NCI-H1092 treated with DMSO at 0.1 percent for 48 hours (cell line): ENCODE measurements around the gene CHST13.

Experiments used
- DNase-seq: peaks from one replicate; lab custom pipeline; 2025; lab: John Stamatoyannopoulos, UW

CHST13 gene, protein sequence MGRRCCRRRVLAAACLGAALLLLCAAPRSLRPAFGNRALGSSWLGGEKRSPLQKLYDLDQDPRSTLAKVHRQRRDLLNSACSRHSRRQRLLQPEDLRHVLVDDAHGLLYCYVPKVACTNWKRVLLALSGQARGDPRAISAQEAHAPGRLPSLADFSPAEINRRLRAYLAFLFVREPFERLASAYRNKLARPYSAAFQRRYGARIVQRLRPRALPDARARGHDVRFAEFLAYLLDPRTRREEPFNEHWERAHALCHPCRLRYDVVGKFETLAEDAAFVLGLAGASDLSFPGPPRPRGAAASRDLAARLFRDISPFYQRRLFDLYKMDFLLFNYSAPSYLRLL

DNA sequence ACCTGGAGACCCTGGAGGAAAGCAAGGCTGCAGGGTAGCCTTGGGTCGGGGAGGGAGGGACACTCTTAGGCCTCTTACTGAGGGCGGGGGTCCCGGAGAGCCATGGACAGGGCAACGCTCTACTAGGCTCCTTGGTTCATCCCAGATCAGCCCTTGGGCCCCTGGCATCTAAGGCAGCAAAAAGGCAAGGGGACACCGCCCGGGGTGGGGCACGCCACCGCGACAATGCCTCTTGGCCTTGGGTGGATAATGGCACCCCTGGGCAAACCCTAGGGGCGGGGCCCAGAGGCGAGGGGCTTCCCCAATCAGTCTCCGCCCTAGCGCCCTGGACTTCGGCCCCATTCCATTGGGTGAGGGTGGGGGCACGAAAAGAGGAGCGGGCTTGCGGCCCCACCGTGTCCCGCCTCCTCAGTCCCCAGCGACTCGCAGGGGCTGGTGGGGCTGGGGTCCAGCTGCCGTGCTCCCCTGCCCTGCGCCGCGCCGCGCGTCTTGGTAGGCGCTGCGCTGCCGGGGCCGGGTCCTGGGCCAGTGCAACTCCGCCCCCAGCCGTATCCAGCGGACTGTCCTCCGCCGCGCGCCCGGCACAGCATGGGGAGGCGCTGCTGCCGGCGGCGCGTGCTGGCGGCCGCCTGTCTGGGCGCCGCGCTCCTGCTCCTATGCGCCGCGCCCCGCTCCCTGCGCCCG, at the start of gene CHST13:
Gene CHST13 (plus strand): TSS at position 411 of the 684 bp plus-strand sequence. CDS start 178 bp downstream, at position 589.
- peak; percentile 24 for DNase-seq

DNA sequence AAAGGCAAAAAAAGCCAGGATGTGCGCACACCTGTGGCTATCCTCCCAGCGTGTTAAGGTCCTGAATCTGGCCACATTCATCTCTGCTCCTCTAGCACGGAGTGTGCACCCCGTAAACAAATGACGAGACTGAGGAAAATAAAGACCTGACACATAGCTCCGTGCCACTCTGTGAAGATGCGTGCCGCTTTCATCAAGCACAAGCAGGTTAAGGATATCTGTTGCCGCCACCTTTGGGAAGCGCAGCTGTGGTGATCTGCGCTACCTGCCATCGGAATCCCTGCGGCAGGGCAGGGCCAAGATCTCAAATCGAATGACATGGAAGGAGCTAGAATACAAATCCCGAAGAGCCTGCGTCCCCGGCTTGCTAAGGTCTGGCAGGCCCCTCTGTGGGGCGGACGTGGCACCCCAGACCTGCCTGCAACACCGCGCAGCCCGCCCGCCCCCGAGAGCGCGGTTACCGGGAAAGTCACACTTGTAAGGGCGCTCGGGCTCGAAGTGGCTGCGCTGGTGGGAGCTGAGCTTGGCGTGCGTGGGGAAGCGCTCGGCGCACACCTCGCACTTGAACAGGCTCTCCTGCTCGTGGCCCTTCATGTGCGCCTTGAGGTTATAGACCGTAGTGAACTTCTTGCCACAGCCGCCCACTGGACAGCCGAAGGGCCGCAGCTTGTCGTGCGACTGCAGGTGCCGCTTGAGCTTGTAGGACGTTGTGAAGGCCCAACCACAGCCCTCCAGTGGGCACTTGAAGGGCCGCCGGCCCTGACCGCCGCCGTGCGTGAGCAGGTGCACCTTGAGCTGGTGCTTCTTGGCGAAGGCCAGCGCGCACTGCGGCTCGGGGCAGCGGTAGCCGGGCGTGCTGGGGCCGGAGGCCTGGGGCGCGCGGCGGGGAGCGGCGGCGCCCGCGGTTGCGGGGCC, 49.2 kb upstream of the CHST13 start:
- peak; percentile 23 for DNase-seq

DNA sequence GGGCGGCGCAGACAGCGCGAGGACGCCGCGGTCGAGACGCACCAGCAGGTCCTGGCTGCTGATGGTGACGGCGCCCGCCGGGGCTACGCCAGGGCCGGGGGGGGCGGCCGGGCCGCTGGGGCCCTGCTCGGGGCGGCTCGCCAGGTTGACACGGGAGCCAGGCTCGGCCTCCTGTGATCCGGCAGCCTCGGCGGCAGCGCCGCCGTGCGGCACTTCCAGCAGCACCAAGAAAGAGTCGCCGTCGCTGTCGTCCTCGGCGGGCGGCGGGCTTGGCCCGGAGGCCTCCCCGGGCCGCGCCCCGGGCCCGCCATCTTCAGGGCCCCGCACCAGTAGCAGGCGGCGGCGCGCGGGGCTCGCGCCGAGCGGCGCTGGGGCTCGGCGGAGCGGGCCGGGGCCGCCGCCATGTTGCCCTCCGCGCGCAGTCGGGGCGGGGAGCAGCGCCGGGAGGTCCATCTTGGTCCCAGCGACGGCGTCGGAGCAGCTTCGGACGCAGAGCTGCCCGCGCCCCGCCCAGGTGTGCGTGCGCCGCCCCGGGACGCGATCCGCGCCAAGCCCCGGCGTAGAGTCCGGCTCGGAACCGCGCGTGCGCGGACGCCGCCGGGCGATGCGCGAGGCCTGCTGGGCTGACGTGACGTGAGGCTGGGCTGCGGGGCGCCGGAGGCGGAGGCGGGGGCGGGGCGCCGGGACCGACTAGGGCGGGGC, 48.4 kb upstream of the CHST13 start, which contains the start of gene ZXDC:
Gene ZXDC (minus strand): TSS at position 479 of the 702 bp plus-strand sequence. CDS start 26 bp downstream, at position 453.
- DNase-seq, result peak; percentile 85

- DNase-seq, result peak; percentile 71
These were observed 47.5 kb upstream of the CHST13 start for GRCh38 chr3:126476166-126477060.

GRCh38 chr3:126477061-126477380, 46.9 kb upstream of the CHST13 start:
- no peak for DNase-seq

- no peak for DNase-seq
These were observed 45.2 kb upstream of the CHST13 start for GRCh38 chr3:126478581-126479310.

DNA sequence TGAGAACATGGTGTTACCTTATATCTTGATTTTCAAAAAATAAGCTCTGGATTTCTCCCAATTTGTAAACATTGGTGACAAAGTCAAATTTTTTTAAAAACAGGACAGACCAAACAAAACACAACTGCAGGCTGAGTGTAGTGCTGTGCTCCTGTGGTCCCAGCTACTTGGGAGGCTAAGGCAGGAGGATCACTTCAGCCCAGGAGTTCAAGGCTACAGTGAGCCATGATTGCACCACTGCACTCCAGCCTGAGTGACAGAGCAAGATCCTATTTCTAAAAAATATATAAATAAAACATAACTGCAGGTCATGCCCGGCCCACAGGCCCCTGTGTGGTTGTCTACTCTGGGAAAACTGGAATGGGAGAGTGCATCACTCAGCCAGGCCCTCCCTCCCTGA, 44.3 kb upstream of the CHST13 start:
- DNase-seq, result no peak

DNA sequence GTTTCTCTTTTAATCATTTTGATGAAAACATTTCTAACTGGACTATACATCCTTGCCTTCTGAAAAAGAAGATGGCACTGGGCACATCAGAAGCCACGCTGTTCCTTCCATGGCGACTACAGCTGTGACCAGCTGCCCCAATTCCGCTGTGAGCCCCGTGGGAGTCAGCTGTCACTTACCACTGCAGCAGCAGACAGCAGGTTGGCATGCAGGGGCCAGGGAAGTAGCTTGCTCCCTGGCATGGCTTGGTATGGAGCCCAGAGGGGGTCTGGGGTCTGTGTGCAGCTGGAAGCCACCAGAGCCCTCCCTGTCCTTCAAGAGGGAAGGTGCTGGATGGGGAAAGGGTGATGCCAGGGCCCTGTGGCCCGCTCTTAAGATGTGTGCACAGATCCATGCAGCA, 43.7 kb upstream of the CHST13 start:
- DNase-seq, result no peak

DNA sequence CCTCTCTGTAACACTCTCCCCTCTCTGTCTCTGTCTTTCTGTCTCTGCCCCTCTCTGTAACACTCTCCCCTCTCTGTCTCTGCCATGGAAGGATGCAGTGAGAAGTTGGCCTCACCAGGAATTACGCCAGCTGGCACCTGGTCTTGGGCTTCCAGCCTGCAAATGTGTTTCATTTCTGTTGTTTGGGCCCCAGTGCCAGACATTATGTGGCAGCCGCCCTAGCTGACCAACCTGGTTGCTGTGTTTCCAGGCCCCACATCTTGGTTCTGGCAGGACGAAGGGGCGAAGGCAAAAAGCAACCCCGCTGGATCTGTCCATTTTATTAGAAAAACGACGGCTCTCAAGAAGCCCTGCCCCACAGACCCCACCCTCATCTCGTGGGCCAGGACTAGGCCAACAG, 43.1 kb upstream of the CHST13 start:
- no peak for DNase-seq

DNA sequence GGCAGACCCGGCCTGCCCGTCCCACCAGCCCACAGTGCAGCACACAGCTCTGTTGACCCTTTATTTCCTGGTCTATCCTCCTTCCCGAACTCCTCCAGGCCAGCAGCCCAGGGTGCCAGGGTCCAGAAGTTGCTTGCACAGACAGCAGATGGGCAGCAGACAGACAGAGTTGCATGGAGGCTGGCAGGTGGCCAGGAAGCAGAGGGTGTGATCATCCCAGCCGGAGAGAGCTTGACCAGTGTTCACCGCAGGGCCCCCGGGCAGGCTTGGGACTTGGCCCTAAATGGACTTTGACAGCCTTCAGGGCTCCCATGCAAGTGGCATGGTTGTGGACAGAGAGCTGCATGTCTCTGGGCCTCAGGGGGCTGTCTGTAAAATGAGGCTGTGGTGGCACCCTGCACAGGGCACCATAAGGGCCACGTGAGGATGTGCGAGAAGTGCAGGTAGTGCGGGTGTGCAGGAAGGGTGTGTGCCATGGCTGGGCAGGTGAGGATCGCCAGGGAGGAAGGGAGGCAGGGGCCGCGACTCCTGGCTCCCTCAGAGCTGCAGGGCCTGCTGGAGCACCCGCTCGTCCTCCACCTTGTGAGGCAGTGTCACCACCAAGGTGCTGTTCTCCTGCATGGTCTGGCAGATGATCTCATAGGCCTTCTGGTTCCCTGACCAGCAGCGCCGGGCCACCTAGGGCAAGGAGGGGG, 42.0 kb upstream of the CHST13 start:
- DNase-seq, result no peak

DNA sequence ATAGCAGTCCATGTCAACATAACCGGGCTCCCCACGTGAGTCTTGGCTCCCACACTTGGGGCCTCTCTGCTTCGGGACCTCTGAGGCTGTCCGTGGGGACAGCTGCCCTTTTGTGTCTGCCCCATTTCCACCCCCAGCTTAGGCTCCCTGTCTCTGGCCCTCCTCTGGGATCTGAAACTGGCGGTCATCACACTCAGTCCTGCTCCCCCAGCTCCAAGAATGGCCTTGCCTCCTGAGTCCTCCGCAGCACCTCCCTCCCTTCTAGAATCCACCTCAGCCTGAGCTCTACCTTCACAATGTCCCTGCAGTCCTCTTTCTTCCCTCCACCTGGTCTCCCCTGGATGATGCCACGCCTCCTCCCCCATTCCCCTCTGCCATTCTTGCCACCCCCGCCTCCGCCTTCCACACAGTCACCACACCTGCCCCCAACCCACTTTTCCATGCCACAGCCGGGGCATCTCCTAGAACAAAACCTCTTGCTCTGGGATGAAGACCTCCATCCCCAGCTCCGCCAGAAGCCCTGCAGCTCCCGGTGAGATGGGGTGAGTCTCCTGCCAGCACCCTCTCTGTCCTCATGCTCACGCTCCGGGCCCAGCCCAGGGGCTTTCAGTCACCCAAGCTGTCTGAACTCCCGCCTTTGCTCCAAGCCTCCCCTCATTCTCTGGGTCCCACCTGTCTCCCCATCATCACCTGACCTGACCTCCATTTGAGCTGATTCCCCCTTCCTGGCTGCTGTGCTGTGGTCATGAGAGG, 41.3 kb upstream of the CHST13 start:
- no peak for DNase-seq

DNA sequence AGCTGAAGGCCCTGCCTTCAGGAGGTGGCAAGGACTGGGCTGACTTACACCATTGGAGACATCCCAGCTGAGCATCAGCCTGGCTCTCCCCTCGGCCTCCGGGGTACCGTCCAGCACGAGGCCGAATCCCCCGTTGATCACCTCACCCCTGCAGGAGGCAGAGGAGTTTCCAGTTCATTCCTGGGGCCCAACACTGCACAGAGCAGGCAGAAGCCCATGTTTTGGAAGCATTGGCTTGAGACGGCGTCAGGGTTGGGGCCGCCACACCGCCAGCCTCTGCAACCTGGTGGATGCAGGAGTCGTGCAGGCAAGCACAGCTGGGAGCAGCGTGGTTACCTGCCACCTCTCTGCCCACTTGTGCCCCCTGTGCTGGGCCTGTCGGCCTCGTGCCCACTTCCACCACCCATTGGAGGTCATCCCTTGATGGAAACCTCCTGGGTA, 40.6 kb upstream of the CHST13 start:
- no peak for DNase-seq

- DNase-seq, result no peak
These were observed 39.8 kb upstream of the CHST13 start for GRCh38 chr3:126484148-126484547.

- no peak for DNase-seq
These were observed 39.3 kb upstream of the CHST13 start for GRCh38 chr3:126484662-126485061.

DNA sequence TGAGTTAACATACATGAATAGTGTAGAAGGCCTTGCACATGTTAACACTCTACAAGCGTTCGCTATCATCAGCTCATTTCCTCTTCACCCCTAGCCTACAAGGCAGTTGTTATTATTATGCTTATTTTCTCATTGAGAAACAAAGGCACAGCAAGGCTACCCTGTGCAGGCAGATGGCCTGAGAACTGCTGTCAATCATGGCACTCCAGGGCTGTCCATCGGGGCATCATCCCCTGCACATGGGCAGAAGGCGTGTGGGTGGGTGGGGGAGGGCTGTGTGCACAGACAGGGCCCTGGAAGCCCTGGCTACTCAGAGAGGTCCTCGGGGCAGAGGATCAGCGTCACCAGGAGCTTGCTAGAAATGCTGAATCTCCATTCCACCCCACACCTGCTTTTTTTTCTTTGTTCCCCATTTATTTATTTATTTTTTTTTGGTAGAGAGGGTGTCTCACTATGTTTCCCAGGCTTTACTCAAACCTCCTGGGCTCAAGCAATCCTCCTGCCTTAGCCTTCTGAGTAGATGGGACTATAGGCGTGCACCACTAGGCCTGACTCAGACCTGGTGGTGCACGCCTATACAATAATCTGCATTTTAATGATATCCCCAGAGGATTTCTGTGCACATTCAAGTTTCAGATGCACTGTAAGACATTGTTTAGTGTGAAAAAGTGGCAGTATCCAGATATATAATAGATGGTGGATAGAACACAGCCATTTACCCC, 38.6 kb upstream of the CHST13 start:
- DNase-seq, result no peak

- no peak for DNase-seq
These were observed 38.0 kb upstream of the CHST13 start for GRCh38 chr3:126485956-126486355.

DNA sequence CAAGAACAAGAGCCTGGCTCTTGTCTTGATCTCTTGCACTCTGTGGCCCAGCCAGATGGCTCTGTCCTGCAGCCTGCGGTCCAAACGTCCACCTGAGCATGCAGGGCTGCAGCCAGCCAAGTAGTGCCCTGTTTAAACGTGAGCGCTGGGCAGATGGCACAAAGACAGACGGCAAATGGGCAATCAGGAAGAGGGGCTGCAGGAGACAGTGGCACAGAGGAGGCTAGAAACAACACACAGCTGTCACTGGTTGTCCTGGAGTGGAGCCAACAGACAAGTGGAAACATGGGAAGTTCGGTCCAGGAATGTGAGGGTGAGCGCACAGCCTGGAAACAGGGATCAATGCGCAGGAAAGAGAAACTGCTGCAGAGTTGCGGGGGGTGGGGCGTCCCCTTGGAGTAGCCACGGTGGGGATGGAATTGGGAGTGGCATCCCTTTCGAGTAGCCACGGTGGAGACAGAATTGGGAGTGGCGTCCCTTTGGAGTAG, 37.6 kb upstream of the CHST13 start:
- DNase-seq, result no peak
